Measurements from ENCODE around the gene DPP10.

GRCh38 chr2:115277366-115277765, 834.9 kb downstream of the DPP10 start:
- TF ChIP-seq CTCF (IDR thresholded peaks at IDR 0.05) (no peak), POLR2AphosphoS5 (IDR thresholded peaks at IDR 0.05; ENCODE audit: low read depth, low read length) (no peak), TCF7L2 (IDR thresholded peaks at IDR 0.05; ENCODE audit: low read depth, low read length) (no peak), REST (IDR thresholded peaks at IDR 0.05; ENCODE audit: insufficient read depth in 1 of 2, low read depth in 2 of 2, low read length in 1 of 2) (no peak), SIN3A (IDR thresholded peaks at IDR 0.05; ENCODE audit: borderline replicate concordance, insufficient read depth, low read depth, low read length) (no peak)
